ENCODE results near the gene MPPED1.

MPPED1 gene

DNA sequence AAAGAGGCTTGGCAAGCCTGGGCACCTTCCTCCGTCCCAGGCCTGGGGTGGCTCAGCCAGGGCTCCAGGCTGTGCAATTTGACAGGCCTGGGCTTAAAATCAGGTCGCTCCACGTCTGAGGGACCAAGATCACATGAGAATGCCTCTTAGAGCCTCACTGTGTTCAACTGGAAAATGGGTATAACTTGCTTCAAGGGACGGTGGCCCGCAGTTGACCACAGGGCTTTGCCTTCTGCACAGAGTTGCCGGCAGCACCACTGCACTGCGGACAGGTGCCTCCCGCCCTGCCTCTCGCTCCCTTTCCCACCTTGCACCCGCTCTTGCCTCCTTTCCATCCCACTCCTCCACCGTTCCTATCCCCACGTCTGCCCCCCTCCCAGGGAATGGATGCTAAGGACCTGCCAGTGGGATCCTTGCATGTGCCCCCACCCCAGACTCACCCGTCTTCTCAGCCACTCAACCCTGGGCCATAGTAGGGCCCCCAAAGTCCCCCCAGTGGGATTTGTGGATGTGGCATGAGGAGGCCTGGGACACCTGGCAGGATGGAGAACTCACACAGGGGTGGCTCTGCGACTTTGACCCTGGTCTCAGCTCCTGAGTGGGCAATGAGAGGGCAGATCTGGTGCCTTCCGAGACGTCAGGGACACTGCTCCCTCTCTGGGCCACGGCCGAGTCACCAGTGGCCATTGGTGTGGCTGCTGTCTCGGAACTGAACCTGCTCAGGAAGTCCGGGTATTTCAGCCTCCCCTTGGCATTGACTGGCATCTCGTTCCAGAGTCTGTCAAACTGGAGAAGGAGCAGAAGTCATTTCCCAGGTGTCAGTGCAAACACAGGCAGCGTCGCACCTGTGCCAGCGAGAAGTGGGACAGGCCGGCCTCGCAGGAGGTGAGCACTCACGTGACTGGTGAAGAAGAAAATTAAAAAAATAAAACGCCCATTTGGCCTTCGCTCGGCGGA lies 128.0 kb downstream of the MPPED1 start:
- DNase-seq (ENCODE audit: low read depth, low spot score): no peak

- DNase-seq (ENCODE audit: low read depth, low spot score): no peak
Observed at GRCh38 chr22:43540529-43540923, 128.7 kb downstream of the MPPED1 start.

DNA sequence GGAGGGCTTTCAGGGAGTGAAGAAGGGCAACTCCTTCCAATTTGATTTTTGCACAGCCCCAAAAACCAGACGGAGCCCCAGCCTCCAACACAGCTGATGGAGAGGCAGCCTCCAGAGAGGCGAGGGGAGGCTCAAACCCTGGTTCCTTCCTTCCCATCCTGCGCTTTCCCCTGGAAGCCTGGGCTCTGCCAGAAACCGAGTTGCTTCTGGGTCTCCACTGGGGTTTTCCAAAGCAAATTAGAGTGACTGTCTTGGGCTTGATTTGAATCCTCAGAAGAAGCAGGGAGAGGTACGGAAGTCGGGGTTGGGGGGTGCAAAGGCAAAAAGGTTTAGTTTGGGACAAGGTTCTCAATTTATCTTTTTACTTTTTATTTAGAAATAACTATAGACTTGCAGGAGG lies 129.2 kb downstream of the MPPED1 start:
- DNase-seq (ENCODE audit: low read depth, low spot score): no peak

DNA sequence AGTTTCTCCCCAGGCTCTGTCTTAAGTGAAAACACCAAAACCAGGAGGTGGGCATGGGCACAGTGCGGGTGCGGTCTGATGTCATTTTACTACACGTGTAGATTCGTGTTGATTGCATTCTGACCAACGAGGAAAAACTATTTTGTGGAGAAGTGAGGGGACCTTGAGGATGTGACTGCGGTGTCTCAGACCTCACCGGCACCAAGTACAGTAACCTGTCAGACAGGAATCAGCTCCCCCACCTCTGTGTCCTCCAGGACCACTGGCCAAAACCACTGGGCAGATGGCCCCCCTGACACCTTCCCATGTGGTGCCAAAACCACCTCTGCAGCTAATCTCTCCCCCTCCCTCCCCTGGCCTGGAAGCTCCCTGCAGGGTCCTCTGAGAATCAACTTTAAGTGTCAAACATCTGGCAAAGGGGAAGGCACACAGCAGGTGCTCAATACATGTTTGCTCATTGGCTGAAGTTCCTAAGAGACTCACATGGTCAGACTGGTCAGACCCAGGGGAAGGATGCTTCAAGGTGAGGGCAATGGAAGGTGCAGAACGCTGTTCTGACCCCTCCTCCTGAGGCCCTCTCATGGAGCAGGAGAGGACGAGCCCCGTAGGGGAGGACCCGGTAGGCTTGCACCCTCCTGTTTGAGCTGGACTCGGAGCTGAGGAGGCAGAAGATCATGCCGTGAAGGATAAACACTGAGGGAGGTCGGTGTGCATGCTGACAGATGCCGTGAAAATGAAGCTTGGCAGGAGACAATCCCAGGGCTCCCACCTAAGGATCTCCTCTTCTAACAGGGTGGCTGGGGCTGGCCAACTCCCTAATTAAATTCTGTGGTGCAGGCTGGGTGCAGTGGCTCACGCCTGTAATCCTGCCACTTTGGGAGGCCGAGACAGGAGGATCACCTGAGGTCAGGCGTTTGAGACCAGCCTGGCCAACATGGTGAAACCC lies 129.9 kb downstream of the MPPED1 start:
- no peak for DNase-seq (ENCODE audit: low read depth, low spot score)

- no peak for DNase-seq (ENCODE audit: low read depth, low spot score)
Observed at GRCh38 chr22:43542681-43543521, 131.1 kb downstream of the MPPED1 start.

DNA sequence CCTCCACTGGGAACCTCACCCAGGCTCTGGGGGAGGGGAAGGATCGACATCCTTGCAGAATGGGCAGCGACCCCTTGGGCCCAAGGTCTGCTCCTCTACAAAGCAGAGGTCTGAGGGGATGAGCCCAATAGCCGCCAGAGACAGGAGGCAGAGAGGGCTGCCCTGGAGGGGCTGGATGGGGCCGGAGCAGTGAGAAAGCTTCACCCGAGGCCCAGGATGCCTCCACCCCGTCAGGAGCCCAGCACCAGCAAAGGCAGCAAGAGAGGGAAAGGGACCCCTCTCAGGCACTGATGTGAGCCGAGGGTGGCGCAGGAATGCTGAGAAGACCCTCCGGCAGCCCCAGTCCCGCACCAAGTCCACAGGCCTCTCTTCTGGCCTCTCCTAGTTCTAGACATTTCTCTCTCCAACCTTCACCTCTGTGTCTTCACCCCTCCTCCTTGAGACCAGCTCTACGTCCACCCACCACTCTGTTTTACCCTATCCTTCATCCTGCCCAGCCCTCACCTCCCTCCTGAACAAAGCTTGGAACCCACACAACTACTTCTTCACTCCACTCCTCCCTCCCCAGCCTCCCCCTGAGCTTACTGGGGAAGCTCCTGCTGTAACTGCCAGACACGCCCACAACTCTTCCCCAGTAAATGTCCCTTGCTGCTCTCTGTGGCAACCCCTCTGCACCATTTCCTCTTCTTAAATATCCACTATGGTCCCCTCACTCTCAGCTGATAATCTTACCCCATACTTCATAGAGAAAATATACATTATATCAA lies 131.9 kb downstream of the MPPED1 start:
- no peak for DNase-seq (ENCODE audit: low read depth, low spot score)

- DNase-seq (ENCODE audit: low read depth, low spot score): no peak
Observed at GRCh38 chr22:43544289-43544673, 132.5 kb downstream of the MPPED1 start.

DNA sequence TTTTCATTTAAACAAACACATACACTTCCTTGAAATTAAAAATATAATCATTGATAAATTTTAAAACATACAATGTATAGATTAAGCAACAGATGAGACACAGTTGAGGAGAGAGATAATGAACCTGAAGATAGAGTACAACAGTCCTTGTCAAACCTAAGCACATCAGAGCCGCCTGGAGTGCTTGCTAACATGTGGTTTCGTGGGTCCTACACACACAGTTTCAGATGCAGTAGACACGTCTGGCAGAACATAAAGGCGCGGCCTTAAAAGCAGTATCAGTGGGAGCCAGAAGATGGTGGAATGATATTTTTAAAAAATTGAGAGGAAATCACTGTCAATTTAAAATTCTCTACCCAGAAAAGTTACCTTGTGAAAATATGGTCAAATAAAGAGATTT lies 134.4 kb downstream of the MPPED1 start:
- no peak for DNase-seq (ENCODE audit: low read depth, low spot score)

GRCh38 chr22:43550024-43550620 lies 138.3 kb downstream of the MPPED1 start:
- DNase-seq (ENCODE audit: low read depth, low spot score): no peak

GRCh38 chr22:43550672-43551071 lies 138.9 kb downstream of the MPPED1 start:
- no peak for DNase-seq (ENCODE audit: low read depth, low spot score)

GRCh38 chr22:43553451-43554258 lies 141.8 kb downstream of the MPPED1 start:
- no peak for DNase-seq (ENCODE audit: low read depth, low spot score)

GRCh38 chr22:43554259-43554636 lies 142.4 kb downstream of the MPPED1 start:
- no peak for DNase-seq (ENCODE audit: low read depth, low spot score)

DNA sequence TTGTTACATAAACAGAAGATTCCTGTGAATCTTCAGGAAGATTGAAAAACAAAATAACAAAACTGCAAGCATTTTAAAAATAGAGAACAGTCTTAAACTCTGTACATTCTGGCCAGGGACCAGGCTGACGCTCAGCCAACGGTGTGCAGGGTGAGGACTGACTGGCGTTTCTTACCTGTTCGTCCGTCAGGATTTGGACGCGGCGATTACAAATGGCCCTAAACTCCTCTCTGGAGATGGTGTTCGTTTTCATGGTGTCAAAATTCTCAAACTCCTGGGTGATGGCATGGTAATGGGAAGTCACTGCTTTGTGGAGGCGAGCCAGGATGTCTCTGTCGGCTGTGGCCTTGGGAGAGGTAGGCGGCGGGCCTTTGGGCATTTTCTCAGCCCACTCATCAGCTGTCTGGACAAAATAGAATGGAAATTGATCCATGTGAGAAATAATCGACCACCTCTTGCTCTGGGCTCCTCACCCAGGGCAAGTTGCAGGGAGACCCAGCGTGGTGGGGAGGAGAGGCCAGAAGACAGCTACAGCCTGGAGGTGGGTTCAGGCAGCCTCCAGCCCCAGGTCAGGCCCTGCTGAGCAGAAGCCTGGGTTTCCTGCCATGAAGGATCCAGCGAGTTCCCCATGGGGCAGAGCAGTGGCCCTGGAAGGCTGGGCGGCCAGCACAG lies 143.0 kb downstream of the MPPED1 start:
- DNase-seq (ENCODE audit: low read depth, low spot score): no peak

DNA sequence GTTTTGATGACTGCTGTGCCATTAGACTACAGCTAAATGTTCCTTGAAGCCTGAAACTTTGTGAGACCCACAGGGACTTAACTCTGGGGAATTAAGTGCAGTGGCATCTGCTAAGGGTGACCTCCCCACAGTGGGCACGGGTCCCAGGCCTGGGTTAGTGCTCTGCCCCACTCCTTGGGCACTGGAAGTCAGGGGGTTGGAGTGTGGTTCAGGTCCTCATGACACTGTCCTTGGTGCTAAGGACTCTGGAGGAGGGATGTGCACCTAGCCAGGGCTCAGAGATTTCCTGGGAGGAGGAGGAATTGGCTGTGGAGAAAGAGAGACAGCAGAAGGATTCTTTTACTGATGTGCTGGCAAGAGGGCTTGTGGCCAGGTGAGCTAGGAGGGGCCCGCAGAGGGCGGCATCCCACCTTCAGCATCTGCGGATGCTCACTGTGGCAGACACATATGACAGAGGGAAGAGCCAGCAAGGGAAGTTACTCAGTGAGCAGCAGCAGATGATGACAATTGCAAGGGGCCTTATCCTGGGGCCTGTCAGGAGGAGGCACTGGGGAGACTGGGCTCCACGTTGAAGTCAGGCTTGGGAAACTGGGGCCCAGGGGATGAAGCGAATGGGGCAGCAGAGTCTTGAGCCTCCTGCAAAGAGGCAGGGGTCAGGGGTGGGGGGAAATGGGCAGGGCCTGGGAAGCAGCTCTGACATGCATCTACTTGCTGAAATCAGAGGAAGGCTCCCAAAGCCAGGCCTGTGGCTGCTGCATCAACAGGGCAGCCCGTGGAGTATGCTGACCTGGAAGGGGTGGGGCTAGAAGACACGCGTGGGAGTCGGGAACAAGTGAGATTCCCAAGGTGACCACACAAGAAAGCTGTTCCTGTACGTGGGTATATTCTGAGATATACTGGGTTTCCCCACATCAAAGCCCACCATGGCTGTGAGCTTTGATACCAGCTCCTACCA lies 144.0 kb downstream of the MPPED1 start:
- no peak for DNase-seq (ENCODE audit: low read depth, low spot score)

All from ELF-1 (cell line).